HG03139 (cell line): ENCODE measurements around the gene CEP78.
A peak's percentile ranks its signal among the peaks of the same experiment; 100 is the strongest.
"Not testable (repeated sequence)": the region's sequence is repeated elsewhere in the genome, so short reads cannot be mapped to it uniquely, and the experiment has no call there.

ENCODE experiments used
- ATAC-seq: cut with Tn5 transposase; IDR thresholded peaks from one replicate; pipeline ENCODE4 v1.9.1; 2021; ENCODE audit not compliant: unreplicated experiment

The CEP78 gene

DNA sequence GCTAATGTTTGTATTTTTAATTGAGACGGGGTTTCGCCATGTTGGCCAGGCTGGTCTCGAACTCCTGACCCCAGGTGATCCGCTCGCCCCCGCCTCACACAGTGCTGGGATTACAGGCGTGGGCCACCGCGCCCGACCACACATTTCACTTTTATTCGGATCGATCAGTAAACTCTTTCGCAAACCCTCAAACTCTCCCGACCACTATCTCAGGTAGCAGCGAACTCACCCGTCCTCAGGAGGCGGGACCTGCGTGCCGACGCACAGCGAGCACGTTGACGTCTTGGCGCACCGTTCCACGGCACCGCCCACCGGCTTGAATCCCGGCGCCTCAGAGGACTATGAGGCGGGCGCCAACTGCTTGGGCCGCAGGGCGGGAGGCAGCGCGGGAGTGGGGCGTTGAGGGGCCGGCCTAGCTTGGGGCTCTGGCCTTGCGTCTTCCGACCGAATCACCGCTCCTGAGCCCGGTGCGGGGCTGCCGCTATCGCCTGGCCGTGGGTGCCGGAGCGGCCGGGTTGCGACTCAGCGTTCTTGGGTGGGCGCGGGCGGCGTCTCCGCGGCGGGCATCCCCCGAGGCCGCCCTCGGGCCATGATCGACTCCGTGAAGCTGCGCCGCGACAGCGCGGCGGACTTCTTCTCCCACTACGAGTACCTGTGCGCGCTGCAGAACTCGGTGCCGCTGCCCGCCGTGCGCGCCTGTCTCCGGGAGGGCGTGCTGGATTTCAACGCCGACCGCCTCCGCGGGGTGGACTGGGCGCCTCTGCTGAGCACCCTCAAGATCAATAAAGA lies at the start of gene CEP78:
TSS of gene CEP78 (plus strand) at position 314 of the 789 bp plus-strand sequence. CDS start at position 590, 276 bp downstream.
- ATAC-seq: peak; percentile 99

GRCh38 chr9:78187763-78188484 lies 48.0 kb upstream of the CEP78 start:
- no peak for ATAC-seq

DNA sequence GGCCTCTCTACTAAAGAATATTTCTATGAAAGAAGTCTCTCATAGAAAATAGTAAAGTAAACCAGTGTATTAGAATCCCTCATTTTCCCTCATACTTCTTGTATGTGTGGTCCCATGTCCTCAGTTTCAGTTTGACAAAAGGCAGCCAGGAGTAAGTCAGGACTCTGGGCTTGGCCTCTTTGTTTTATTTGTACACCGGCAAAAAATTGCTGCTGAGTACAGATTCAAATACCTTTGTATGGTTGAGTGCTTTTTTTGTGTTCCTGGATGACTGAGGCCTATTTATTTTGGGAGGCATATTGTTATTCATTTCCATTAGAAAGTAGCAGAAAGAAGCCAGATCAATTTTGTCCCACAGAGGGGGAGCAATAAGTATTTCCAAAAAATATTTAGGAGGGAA lies 47.3 kb upstream of the CEP78 start:
- no peak for ATAC-seq

- ATAC-seq: no peak
These were observed 46.9 kb upstream of the CEP78 start for GRCh38 chr9:78189001-78189400.

- ATAC-seq: no peak
These were observed 46.4 kb upstream of the CEP78 start for GRCh38 chr9:78189461-78189860.

- ATAC-seq: no peak
These were observed 43.9 kb upstream of the CEP78 start for GRCh38 chr9:78191931-78192330.

GRCh38 chr9:78196258-78196657 lies 39.6 kb upstream of the CEP78 start:
- peak; percentile 52 for ATAC-seq

GRCh38 chr9:78201158-78201777 lies 34.6 kb upstream of the CEP78 start:
- ATAC-seq: not testable (repeated sequence)

GRCh38 chr9:78207319-78207718 lies 28.6 kb upstream of the CEP78 start:
- no peak for ATAC-seq

GRCh38 chr9:78207901-78208300 lies 28.0 kb upstream of the CEP78 start:
- no peak for ATAC-seq

GRCh38 chr9:78209127-78209526 lies 26.7 kb upstream of the CEP78 start:
- no peak for ATAC-seq

DNA sequence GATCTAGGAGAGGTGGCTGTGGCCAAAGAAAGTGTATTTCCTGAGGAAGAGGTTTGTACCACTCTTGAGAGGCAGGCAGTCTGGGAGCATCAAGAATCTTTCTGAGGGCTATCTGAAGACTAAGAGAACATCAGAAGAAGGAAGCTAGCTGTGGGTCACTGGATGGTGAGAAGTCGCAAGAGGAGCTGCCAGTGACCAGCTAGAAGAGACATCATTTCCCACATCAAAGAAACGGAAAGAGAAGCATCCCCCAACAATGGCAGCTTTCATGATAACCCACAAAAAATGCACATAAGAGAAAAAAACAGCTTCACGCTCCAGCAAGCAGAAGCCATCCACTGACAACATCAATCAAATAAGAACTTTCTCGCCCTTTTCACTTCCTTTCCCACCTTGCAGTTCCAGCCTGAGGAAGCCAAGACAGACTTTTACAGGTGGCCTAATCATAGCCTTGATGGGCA lies 25.0 kb upstream of the CEP78 start:
- peak; percentile 72 for ATAC-seq

DNA sequence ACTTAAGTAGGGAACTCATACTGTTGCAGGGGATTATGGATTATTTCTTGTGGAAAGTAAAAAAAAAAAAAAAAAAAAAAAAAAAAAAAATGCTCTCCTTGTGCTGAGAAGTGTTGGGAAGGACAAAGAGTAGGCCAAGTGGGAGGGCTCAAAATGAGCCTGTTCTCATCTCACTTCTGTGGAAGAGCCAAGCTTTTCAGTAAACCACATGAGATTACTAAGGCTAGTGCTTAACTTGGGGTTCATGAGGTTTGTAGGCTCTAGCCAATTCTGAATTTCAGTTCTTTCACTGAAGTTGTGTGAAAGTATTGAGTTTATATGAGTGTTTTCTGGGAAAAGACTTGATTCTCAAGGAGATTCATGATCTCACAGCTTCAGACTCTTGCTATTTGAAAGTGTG lies 23.0 kb upstream of the CEP78 start:
- no peak for ATAC-seq

DNA sequence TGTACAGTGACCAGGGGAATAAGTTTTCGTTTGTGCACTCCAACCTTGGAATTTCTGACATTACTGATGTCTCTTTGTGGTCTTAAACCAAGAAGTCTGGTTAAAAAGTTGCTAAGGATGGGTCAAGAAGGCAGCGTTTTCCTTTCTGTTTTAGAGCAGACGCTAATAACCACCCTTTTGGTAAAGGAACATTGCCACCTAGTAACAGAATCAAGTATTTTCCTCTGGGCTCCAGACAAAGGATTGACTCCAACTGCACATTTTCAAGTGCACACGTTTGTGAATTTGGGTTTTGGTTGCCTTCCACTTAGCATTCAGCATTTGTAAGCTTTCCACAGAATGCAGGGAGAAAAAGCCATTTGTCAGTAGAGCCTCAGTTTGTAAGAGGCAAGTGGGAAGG lies 22.2 kb upstream of the CEP78 start:
- no peak for ATAC-seq

DNA sequence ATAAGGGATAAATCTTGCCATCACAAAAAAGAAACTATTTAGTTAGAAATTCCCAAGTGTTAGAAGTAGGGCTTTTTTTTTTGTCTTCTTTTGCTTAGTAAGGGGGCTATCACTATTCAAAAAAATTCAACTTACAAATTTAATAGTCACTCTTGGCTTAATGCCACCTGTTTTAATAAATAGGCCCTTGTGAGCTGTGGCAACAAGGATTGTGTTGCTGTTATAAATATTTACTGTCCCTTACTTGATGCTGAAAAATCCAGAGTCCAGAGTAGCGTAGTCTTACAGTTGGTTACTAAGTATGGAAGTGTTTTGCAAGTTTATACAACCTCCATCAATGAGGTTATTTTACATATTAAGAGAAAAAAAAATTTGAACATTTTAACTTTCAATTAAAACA lies 21.4 kb upstream of the CEP78 start:
- ATAC-seq: no peak

DNA sequence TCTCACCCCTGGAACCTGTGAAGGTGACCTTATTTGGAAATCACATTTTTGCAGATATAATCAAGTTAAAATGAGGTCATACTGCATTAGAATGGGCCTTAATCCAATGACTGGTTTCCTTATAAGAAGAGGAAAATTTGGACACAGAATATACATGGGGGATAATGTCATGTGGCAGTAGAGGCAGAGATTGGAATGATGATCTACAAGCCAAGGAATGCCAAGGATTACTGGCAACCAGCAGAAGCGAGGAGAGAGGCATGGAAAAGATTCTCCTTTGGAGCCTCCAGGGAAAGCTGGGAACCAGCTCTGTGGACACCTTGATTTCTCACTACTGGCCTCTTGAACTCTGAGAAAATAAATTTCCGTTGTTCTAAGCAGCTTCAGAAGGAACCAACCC lies 20.2 kb upstream of the CEP78 start:
- ATAC-seq: no peak

GRCh38 chr9:78218890-78219289 lies 17.0 kb upstream of the CEP78 start:
- no peak for ATAC-seq

DNA sequence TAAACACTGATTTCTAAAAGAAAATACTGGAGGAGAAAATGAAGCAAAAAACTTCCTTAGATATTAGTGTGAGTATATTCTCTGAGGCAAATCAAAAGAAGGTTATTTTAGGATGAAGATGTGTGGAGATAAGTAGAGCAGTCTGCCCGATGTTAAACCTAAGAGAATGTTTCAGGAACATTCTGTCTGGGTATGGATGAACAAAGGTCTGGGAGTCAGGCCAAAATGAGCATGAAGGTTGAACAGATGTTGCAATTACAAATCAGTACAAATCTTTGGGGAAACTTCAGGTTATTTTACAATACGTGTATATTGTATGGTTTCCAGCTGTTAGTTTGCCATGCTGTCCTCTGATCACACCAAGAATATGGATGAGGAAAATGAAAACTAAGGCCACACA lies 14.4 kb upstream of the CEP78 start:
- ATAC-seq: no peak

DNA sequence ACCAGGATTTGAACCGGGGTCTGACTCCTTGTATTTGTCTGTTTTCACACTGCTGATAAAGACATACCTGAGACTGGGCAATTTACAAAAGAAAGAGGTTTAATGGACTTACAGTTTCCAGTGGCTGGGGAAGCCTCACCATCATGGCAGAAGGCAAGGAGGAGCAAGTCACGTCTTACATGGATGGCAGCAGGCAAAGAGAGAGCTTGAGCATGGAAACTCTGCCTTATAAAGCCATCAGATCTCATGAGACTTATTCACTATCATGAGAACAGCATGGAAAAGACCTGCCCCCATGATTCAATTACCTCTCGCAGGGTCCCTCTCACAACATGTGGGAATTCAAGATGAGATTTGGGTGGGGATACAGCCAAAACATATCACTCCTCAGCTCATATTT lies 14.0 kb upstream of the CEP78 start:
- not testable (repeated sequence) for ATAC-seq

GRCh38 chr9:78230761-78231160 lies 5.1 kb upstream of the CEP78 start:
- ATAC-seq: no peak

DNA sequence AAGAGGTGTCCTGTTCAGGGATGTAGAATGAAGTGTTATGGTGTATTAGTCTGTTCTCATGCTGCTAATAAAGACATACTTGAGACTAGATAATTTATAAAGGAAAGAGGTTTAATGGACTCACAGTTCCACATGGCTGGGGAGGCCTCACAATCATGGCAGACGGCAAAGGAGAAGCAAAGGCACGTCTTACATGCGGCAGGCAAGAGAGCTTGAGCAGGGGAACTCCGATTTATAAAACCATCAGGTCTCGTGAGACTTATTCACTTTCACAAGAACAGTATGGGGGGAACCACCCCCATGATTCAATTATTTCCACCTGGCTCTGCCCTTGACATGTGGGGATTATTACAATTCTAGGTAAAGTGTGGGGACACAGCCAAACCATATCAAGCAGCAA lies 3.4 kb upstream of the CEP78 start:
- ATAC-seq: not testable (repeated sequence)

- no peak for ATAC-seq
These were observed 1.1 kb upstream of the CEP78 start for GRCh38 chr9:78234810-78235209.
